ENCODE results near the gene PTGER1. TPM values are rescaled to one million over a fixed set of nuclear protein-coding genes. Genes with fewer than 3 reads are reported as not detected.

Gene PTGER1
- polyA plus RNA-seq, 1 donor (not counting 4 experiments of a cell fraction or from before 2014, with no cell fraction given), result not detected

- Histone ChIP-seq H3K79me2 (ENCODE audit: control insufficient read depth, insufficient read depth, low read length) (no peaks in the 10 kb centered on the region), H3K9me3 (ENCODE audit: control insufficient read depth, low read depth, low read length) (no peaks in the 10 kb centered on the region), H3K27ac (ENCODE audit: control insufficient read depth, insufficient read depth, low read length) (no peak overlapping the region), H3K4me3 (ENCODE audit: control insufficient read depth in 2 of 3, extremely low read depth in 1 of 3, insufficient read depth in 2 of 3, low read depth in 1 of 3, low read length in 3 of 3) (no peak overlapping the region), H4K20me1 (ENCODE audit: control insufficient read depth, extremely low read depth, insufficient read depth, low read length) (no peaks in the 10 kb centered on the region), H3K4me2 (ENCODE audit: control insufficient read depth, extremely low read depth, insufficient read depth, low read depth, low read length) (no peak overlapping the region), H3K4me1 (ENCODE audit: control insufficient read depth, extremely low read depth, insufficient read depth, low read length) (no peaks in the 10 kb centered on the region), H3K9me1 (ENCODE audit: control insufficient read depth, extremely low read depth, insufficient read depth, low read length) (no peaks in the 10 kb centered on the region), H3K9ac (ENCODE audit: control insufficient read depth, extremely low read depth, insufficient read depth, low read length) (no peak overlapping the region), H3K36me3 (ENCODE audit: control insufficient read depth in 2 of 2, extremely low read depth in 1 of 2, insufficient read depth in 2 of 2, low read length in 2 of 2) (no peaks in the 10 kb centered on the region), H3K27me3 (ENCODE audit: control insufficient read depth, extremely low read depth, insufficient read depth, low read length) (peaks cover under 1% of the 10 kb centered on the region), H2AFZ (ENCODE audit: control insufficient read depth, low read length) (no peak overlapping the region)
- DNase-seq (ENCODE audit: low read depth, low spot score), result no peak
- TF ChIP-seq CTCF (optimal IDR thresholded peaks at IDR 0.05 in 1 of 3, IDR thresholded peaks at IDR 0.05 in 1 of 3, conservative IDR thresholded peaks at IDR 0.05 in 1 of 3; ENCODE audit: extremely low read depth in 1 of 3, insufficient read depth in 2 of 3, low read length in 3 of 3) (peak; percentile 9 to 27 (median 11)), EZH2 (IDR thresholded peaks at IDR 0.05; ENCODE audit: low read length) (no peak)
- FAIRE-seq, result no peak
- dilution Hi-C loops (cut with MboI; ENCODE audit: extremely low pct_ligation_motif_present, low sequenced_read_pairs), result no loop called here
Measured at GRCh38 chr19:14467816-14468215, 7.3 kb downstream of the PTGER1 start.

DNA sequence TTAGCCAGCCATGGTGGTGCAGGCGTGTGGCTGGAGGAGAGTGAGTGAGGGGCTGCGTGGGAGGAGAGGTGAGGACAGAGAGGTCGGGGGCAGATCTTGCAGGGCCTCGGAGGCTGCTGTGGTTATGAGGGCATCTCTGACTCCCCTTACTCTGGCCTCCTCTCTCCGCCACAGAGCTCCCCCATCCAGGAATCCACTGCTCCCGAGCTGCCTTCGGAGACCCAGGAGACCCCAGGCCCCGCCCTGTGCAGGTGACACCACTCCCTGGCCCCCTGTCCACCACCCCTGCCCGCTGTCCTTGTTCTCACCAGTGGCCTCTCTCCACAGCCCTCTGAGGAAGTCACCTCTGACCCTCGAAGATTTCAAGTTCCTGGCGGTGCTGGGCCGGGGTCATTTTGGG is 7.8 kb downstream of the PTGER1 start:
- Histone ChIP-seq H3K9me3 (ENCODE audit: control insufficient read depth, low read depth, low read length) (no peaks in the 10 kb centered on the region), H4K20me1 (ENCODE audit: control insufficient read depth, extremely low read depth, insufficient read depth, low read length) (no peaks in the 10 kb centered on the region), H3K79me2 (ENCODE audit: control insufficient read depth, insufficient read depth, low read length) (no peaks in the 10 kb centered on the region), H2AFZ (ENCODE audit: control insufficient read depth, low read length) (no peak overlapping the region), H3K36me3 (ENCODE audit: control insufficient read depth in 2 of 2, extremely low read depth in 1 of 2, insufficient read depth in 2 of 2, low read length in 2 of 2) (no peaks in the 10 kb centered on the region), H3K4me3 (ENCODE audit: control insufficient read depth in 2 of 3, extremely low read depth in 1 of 3, insufficient read depth in 2 of 3, low read depth in 1 of 3, low read length in 3 of 3) (no peak overlapping the region), H3K27me3 (ENCODE audit: control insufficient read depth, extremely low read depth, insufficient read depth, low read length) (no peaks in the 10 kb centered on the region), H3K4me2 (ENCODE audit: control insufficient read depth, extremely low read depth, insufficient read depth, low read depth, low read length) (no peak overlapping the region), H3K9me1 (ENCODE audit: control insufficient read depth, extremely low read depth, insufficient read depth, low read length) (no peaks in the 10 kb centered on the region), H3K4me1 (ENCODE audit: control insufficient read depth, extremely low read depth, insufficient read depth, low read length) (no peaks in the 10 kb centered on the region), H3K9ac (ENCODE audit: control insufficient read depth, extremely low read depth, insufficient read depth, low read length) (no peak overlapping the region), H3K27ac (ENCODE audit: control insufficient read depth, insufficient read depth, low read length) (no peak overlapping the region)
- DNase-seq (ENCODE audit: low read depth, low spot score), result no peak
- TF ChIP-seq EZH2 (IDR thresholded peaks at IDR 0.05; ENCODE audit: low read length), result no peak
- no peak for TF ChIP-seq CTCF (optimal IDR thresholded peaks at IDR 0.05 in 1 of 3, IDR thresholded peaks at IDR 0.05 in 1 of 3, conservative IDR thresholded peaks at IDR 0.05 in 1 of 3; ENCODE audit: extremely low read depth in 1 of 3, insufficient read depth in 2 of 3, low read length in 3 of 3)
- dilution Hi-C loops (cut with MboI; ENCODE audit: extremely low pct_ligation_motif_present, low sequenced_read_pairs), result no loop called here
- no peak for FAIRE-seq

Data from keratinocyte (primary cell).